ENCODE data around the gene MYH7. TPM values are rescaled to one million over a fixed set of nuclear protein-coding genes. Genes with fewer than 3 reads are reported as not detected.
A peak's percentile ranks its signal among the peaks of the same experiment; 100 is the strongest.

Gene MYH7
- total RNA-seq = not detected

GRCh38 chr14:23435543-23436326 lies at the start of gene MYH7:
Gene MYH7 (minus strand): TSS chr14:23435660. CDS start chr14:23433732, 1,928 bp downstream.
- TF ChIP-seq POLR2AphosphoS5 (IDR thresholded peaks at IDR 0.05) (no peak), EP300 (IDR thresholded peaks at IDR 0.05) (no peak), POLR2A (IDR thresholded peaks at IDR 0.05) (no peak), CTCF (IDR thresholded peaks at IDR 0.05) (no peak)
- no peak within 1 kb of the TSS for H3K4me3 ChIP-seq
- no peaks in the 10 kb centered on the region for H3K9me3 ChIP-seq
- H3K36me3 ChIP-seq = no peaks in the 10 kb centered on the region
- WGBS, 2 donors = 50 to 54% methylated on average over 3 to 10 of the region's 10 CpGs
- ATAC-seq (ENCODE audit: low FRiP score in 2 of 2) (no peak), DNase-seq (peak in 1 of 2 donors; percentile 4)
- no peak within 1 kb of the TSS for H3K27ac ChIP-seq
- no peaks in the 10 kb centered on the region for H3K4me1 ChIP-seq
- no peaks in the 10 kb centered on the region for H3K27me3 ChIP-seq

- H3K9me3 ChIP-seq = no peaks in the 10 kb centered on the region
- H3K36me3 ChIP-seq = peaks cover 0 to 74% (median 15%) of the 10 kb centered on the region in 4 donors
- DNase-seq (no peak), ATAC-seq (ENCODE audit: low FRiP score in 2 of 2) (peak in 1 of 2 donors; percentile 58)
- no peaks in the 10 kb centered on the region for H3K27me3 ChIP-seq
- TF ChIP-seq CTCF (IDR thresholded peaks at IDR 0.05) = peak in 1 of 6 experiments; percentile 12
- TF ChIP-seq POLR2AphosphoS5 (IDR thresholded peaks at IDR 0.05) = no peak
- TF ChIP-seq EP300 (IDR thresholded peaks at IDR 0.05) = no peak
- no peak for TF ChIP-seq POLR2A (IDR thresholded peaks at IDR 0.05)
- H3K4me1 ChIP-seq = no peaks in the 10 kb centered on the region
- WGBS, 2 donors = 62 to 73% methylated on average over 9 of the region's 9 CpGs
- no peak overlapping the region for H3K27ac ChIP-seq
- no peak overlapping the region for H3K4me3 ChIP-seq
These were observed 47.9 kb upstream of the MYH7 start for GRCh38 chr14:23483236-23483854.

- Histone ChIP-seq H3K27ac (no peak overlapping the region), H3K4me3 (no peak overlapping the region), H3K36me3 (peaks cover 4 to 74% (median 17%) of the 10 kb centered on the region in 4 donors), H3K27me3 (no peaks in the 10 kb centered on the region), H3K9me3 (no peaks in the 10 kb centered on the region), H3K4me1 (no peaks in the 10 kb centered on the region)
- TF ChIP-seq POLR2AphosphoS5 (IDR thresholded peaks at IDR 0.05) (no peak), EP300 (IDR thresholded peaks at IDR 0.05) (no peak), POLR2A (IDR thresholded peaks at IDR 0.05) (no peak), CTCF (IDR thresholded peaks at IDR 0.05) (no peak)
- no peak for DNase-seq
- no peak for ATAC-seq (ENCODE audit: low FRiP score in 2 of 2)
These were observed 47.3 kb upstream of the MYH7 start for GRCh38 chr14:23482823-23483148.

GRCh38 chr14:23481979-23482822 lies 46.7 kb upstream of the MYH7 start:
- Histone ChIP-seq H3K36me3 (peaks cover 10 to 76% (median 22%) of the 10 kb centered on the region in 4 donors), H3K4me1 (no peaks in the 10 kb centered on the region), H3K9me3 (no peaks in the 10 kb centered on the region), H3K27ac (no peak overlapping the region), H3K4me3 (no peak overlapping the region), H3K27me3 (no peaks in the 10 kb centered on the region)
- ATAC-seq (ENCODE audit: low FRiP score in 2 of 2) (no peak), DNase-seq (no peak)
- TF ChIP-seq CTCF (IDR thresholded peaks at IDR 0.05) (no peak), POLR2A (IDR thresholded peaks at IDR 0.05) (no peak), POLR2AphosphoS5 (IDR thresholded peaks at IDR 0.05) (no peak), EP300 (IDR thresholded peaks at IDR 0.05) (no peak)
- 68 to 71% methylated on average over 7 of the region's 7 CpGs for WGBS, 2 donors
